ENCODE data around the gene IFNA10. TPM values are rescaled to one million over a fixed set of nuclear protein-coding genes. Genes with fewer than 3 reads are reported as not detected.
A peak's percentile ranks its signal among the peaks of the same experiment; 100 is the strongest.
"Not testable (repeated sequence)": the region's sequence is repeated elsewhere in the genome, so short reads cannot be mapped to it uniquely, and the experiment has no call there.

The IFNA10 gene
- total RNA-seq = not detected

GRCh38 chr9:21207043-21207442 lies at the start of gene IFNA10:
Gene IFNA10 (minus strand): TSS chr9:21207143. CDS start chr9:21207097, 46 bp downstream.
- H3K36me3 ChIP-seq; H3K27ac ChIP-seq; DNase-seq; H3K9me3 ChIP-seq; H3K27me3 ChIP-seq; H3K4me1 ChIP-seq; intact Hi-C loops (cut with DNase I); H3K4me3 ChIP-seq: not testable (repeated sequence)
- 81 to 91% methylated on average over 3 of the region's 3 CpGs for WGBS, 2 donors

- WGBS, 2 donors = 73 to 76% methylated on average over 5 of the region's 5 CpGs
- Histone ChIP-seq H3K27me3 (peaks cover 0 to 11% (median 0%) of the 10 kb centered on the region in 4 donors), H3K4me1 (peaks cover 0 to 10% (median 4%) of the 10 kb centered on the region in 3 donors), H3K36me3 (no peaks in the 10 kb centered on the region), H3K9me3 (no peaks in the 10 kb centered on the region), H3K27ac (no peak overlapping the region), H3K4me3 (no peak overlapping the region)
- intact Hi-C loops (cut with DNase I) = loop anchor here (10.0 kb wide), 1 partner anchor 539 kb away; no protein-coding TSS in a partner anchor
- TF ChIP-seq POLR2A (IDR thresholded peaks at IDR 0.05) = no peak
- no peak for TF ChIP-seq CTCF (IDR thresholded peaks at IDR 0.05)
- no peak for DNase-seq
Observed at GRCh38 chr9:21255538-21256212, 48.7 kb upstream of the IFNA10 start.

GRCh38 chr9:21252721-21253547 lies 46.0 kb upstream of the IFNA10 start:
- Histone ChIP-seq H3K4me1 (peaks cover 0 to 10% (median 4%) of the 10 kb centered on the region in 3 donors), H3K4me3 (no peak overlapping the region), H3K9me3 (no peaks in the 10 kb centered on the region), H3K27me3 (peaks cover 0 to 19% (median 1%) of the 10 kb centered on the region in 4 donors), H3K36me3 (no peaks in the 10 kb centered on the region), H3K27ac (no peak overlapping the region)
- intact Hi-C loops (cut with DNase I) = loop anchor here (10.0 kb wide), 1 partner anchor 542 kb away; no protein-coding TSS in a partner anchor
- 0 to 2% methylated on average over 3 of the region's 3 CpGs for WGBS, 2 donors
- DNase-seq = no peak
- TF ChIP-seq POLR2A (IDR thresholded peaks at IDR 0.05) (no peak), CTCF (IDR thresholded peaks at IDR 0.05) (peak; percentile 25 to 70 (median 49))

GRCh38 chr9:21251638-21252037 lies 44.7 kb upstream of the IFNA10 start:
- WGBS, 2 donors = 51 to 63% methylated on average over 3 to 4 of the region's 4 CpGs
- no peak for DNase-seq
- intact Hi-C loops (cut with DNase I) = loop anchor here (10.0 kb wide), 1 partner anchor 543 kb away; no protein-coding TSS in a partner anchor
- H3K27ac ChIP-seq = no peak overlapping the region
- no peaks in the 10 kb centered on the region for H3K9me3 ChIP-seq
- peaks cover 0 to 16% (median 1%) of the 10 kb centered on the region in 4 donors for H3K27me3 ChIP-seq
- no peaks in the 10 kb centered on the region for H3K36me3 ChIP-seq
- H3K4me3 ChIP-seq = no peak overlapping the region
- TF ChIP-seq POLR2A (IDR thresholded peaks at IDR 0.05) = no peak
- TF ChIP-seq CTCF (IDR thresholded peaks at IDR 0.05) = no peak
- peaks cover 0 to 10% (median 4%) of the 10 kb centered on the region in 3 donors for H3K4me1 ChIP-seq

- H3K27ac ChIP-seq = no peak overlapping the region
- no peak for TF ChIP-seq POLR2A (IDR thresholded peaks at IDR 0.05)
- no peak for TF ChIP-seq CTCF (IDR thresholded peaks at IDR 0.05)
- intact Hi-C loops (cut with DNase I) = loop anchor here (10.0 kb wide), 1 partner anchor 544 kb away; no protein-coding TSS in a partner anchor
- no peaks in the 10 kb centered on the region for H3K9me3 ChIP-seq
- no peak overlapping the region for H3K4me3 ChIP-seq
- WGBS, 2 donors = 42 to 47% methylated on average over 1 of the region's 1 CpG
- peaks cover 0 to 16% (median 1%) of the 10 kb centered on the region in 4 donors for H3K27me3 ChIP-seq
- H3K4me1 ChIP-seq = peaks cover 0 to 10% (median 4%) of the 10 kb centered on the region in 3 donors
- H3K36me3 ChIP-seq = no peaks in the 10 kb centered on the region
- DNase-seq = no peak
Observed at GRCh38 chr9:21251190-21251589, 44.2 kb upstream of the IFNA10 start.
